SK-N-SH treated with all-trans-retinoic acid at 6 μM for 48 hours (cell line): Measurements from ENCODE around the gene C1QL1.

Source experiments
- ATAC-seq: fragments of 200-7000 bp; cut with Tn5 transposase; 3 replicates; pipeline ENCODE4 v1.9.1; 2020; ENCODE audit warnings: mild to moderate bottlenecking, moderate library complexity
- ARNTL ChIP-seq: fragments of 450-650 bp; formaldehyde crosslinking; IDR thresholded peaks from 2 replicates; pipeline ENCODE4 v1.5.0; 2020; ENCODE audit warnings: low read depth, mild to moderate bottlenecking, moderate library complexity, borderline replicate concordance
- BACH2 ChIP-seq: fragments of 250-450 bp; sonication (Bioruptor Pico); IDR thresholded peaks from 2 replicates; pipeline ENCODE4 v1.9.0; 2021; ENCODE audit warnings: mild to moderate bottlenecking, borderline replicate concordance
- CSDC2 ChIP-seq: fragments of 250-450 bp; sonication (Bioruptor Pico); IDR thresholded peaks from 2 replicates; pipeline ENCODE4 v1.5.0; 2020; ENCODE audit warnings: mild to moderate bottlenecking, moderate library complexity
- CSRNP3 ChIP-seq: fragments of 250-450 bp; sonication (Bioruptor Pico); IDR thresholded peaks from 2 replicates; pipeline ENCODE4 v1.5.1; 2021; ENCODE audit warnings: mild to moderate bottlenecking, moderate library complexity
- ESRRG ChIP-seq: fragments of 250-450 bp; sonication (Bioruptor Pico); IDR thresholded peaks from 2 replicates; pipeline ENCODE4 v1.6.1; 2021; ENCODE audit warnings: mild to moderate bottlenecking
- GLIS3 ChIP-seq: fragments of 250-450 bp; sonication (Bioruptor Pico); IDR thresholded peaks from 2 replicates; pipeline ENCODE4 v1.5.0; 2020; ENCODE audit warnings: mild to moderate bottlenecking, moderate library complexity
- ISL1 ChIP-seq: fragments of 250-450 bp; sonication (Bioruptor Pico); IDR thresholded peaks from 2 replicates; pipeline ENCODE4 v2.1.2; 2022; ENCODE audit warnings: mild to moderate bottlenecking, moderate library complexity
- OSR1 ChIP-seq: fragments of 250-450 bp; sonication (Bioruptor Pico); IDR thresholded peaks from 2 replicates; pipeline ENCODE4 v1.8.0; 2022; ENCODE audit warnings: moderate library complexity, mild to moderate bottlenecking, inconsistent platforms
- PATZ1 ChIP-seq: fragments of 250-450 bp; sonication (Bioruptor Pico); IDR thresholded peaks from 2 replicates; pipeline ENCODE4 v1.8.0; 2020; ENCODE audit warnings: mild to moderate bottlenecking, moderate library complexity, borderline replicate concordance
- POU6F1 ChIP-seq: fragments of 250-450 bp; sonication (Bioruptor Pico); IDR thresholded peaks from 2 replicates; pipeline ENCODE4 v1.8.0; 2021; ENCODE audit warnings: low read depth, mild to moderate bottlenecking, moderate library complexity, borderline replicate concordance
- TCF4 ChIP-seq: fragments of 250-450 bp; sonication (Bioruptor Pico); IDR thresholded peaks from 2 replicates; pipeline ENCODE4 v1.8.0; 2021; ENCODE audit warnings: mild to moderate bottlenecking, moderate library complexity, borderline replicate concordance
- TOX ChIP-seq: fragments of 250-450 bp; sonication (Bioruptor Pico); IDR thresholded peaks from 2 replicates; pipeline ENCODE4 v1.8.0; 2021; ENCODE audit warnings: mild to moderate bottlenecking, moderate library complexity, borderline replicate concordance
- TSHZ2 ChIP-seq: fragments of 250-450 bp; sonication (Bioruptor Pico); IDR thresholded peaks from 2 replicates; pipeline ENCODE4 v1.5.0; 2020; ENCODE audit warnings: mild to moderate bottlenecking, moderate library complexity
- ZC3H10 ChIP-seq: fragments of 250-450 bp; sonication (Bioruptor Pico); IDR thresholded peaks from 2 replicates; pipeline ENCODE4 v1.5.1; 2021; ENCODE audit warnings: mild to moderate bottlenecking, moderate library complexity
- ZNF565 ChIP-seq: fragments of 450-650 bp; formaldehyde crosslinking; conservative IDR thresholded peaks from 2 replicates; pipeline ENCODE4 v1.5.0; 2020; ENCODE audit warnings: low read depth, mild to moderate bottlenecking, moderate library complexity
- ZNF70 ChIP-seq: fragments of 450-650 bp; formaldehyde crosslinking; IDR thresholded peaks from 2 replicates; pipeline ENCODE4 v1.5.0; 2020; ENCODE audit warnings: mild to moderate bottlenecking, moderate library complexity
- TF ChIP-seq, protein P1 (sequence below): fragments of 250-450 bp; sonication (Bioruptor Pico); IDR thresholded peaks from 2 replicates; pipeline ENCODE4 v1.5.1; 2020; ENCODE audit warnings: low read depth, mild to moderate bottlenecking, moderate library complexity

C1QL1 gene

DNA sequence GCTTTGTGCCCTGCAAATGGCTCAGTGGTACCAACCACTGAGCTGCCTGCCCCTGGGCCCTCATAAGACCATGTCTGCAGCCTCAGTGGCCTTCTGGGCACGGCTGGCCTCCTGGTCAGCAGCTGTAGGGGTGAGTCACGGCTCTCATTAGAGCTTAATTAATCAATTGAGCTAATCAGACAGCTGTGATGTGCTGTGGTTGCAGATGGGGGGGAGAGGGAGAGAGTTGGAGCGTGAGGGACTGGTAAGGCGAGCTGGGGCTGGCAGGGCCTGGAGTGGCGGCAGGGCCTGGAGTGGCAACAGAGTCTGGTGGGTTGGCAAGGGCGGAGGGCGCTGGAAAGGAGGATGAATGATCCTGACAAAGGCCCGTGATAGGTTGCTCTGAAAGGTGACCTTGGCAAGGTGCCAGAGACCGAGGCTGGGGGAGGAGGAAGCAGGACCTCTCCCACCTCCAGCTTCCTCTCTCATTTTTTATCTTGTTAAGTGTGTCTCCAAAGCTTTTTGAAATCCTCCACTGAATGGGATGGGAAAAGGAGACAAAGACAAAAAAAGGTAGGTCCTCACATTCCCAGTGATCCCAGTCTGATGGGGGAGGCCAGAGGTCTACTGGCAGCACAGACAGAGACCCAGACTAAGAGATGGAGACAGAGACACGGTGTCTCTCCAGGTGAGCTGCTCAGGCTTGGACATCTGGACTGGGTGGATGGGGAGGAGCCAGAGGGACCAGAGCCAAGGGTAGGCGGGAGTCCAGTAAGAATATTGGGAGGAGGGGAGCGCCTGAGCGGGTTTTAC lies 41.8 kb upstream of the C1QL1 start:
- TF ChIP-seq POU6F1 (CRISPR knock-in tag) = no peak
- TF ChIP-seq ZNF70 (CRISPR knock-in tag) = no peak
- no peak for TF ChIP-seq ESRRG (CRISPR knock-in tag)
- TF ChIP-seq BACH2 (CRISPR knock-in tag) = no peak
- no peak for TF ChIP-seq TCF4 (CRISPR knock-in tag)
- no peak for TF ChIP-seq GLIS3 (CRISPR knock-in tag)
- no peak for TF ChIP-seq ISL1
- TF ChIP-seq TSHZ2 = no peak
- no peak for TF ChIP-seq CSDC2 (CRISPR knock-in tag)
- TF ChIP-seq ZNF565 (CRISPR knock-in tag) = no peak
- no peak for TF ChIP-seq TOX (CRISPR knock-in tag)
- no peak for TF ChIP-seq ZC3H10 (CRISPR knock-in tag)
- TF ChIP-seq, protein P1, sequence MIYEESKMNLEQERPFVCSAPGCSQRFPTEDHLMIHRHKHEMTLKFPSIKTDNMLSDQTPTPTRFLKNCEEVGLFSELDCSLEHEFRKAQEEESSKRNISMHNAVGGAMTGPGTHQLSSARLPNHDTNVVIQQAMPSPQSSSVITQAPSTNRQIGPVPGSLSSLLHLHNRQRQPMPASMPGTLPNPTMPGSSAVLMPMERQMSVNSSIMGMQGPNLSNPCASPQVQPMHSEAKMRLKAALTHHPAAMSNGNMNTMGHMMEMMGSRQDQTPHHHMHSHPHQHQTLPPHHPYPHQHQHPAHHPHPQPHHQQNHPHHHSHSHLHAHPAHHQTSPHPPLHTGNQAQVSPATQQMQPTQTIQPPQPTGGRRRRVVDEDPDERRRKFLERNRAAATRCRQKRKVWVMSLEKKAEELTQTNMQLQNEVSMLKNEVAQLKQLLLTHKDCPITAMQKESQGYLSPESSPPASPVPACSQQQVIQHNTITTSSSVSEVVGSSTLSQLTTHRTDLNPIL (CRISPR knock-in tag) = no peak
- no peak for TF ChIP-seq CSRNP3 (CRISPR knock-in tag)
- TF ChIP-seq ARNTL (CRISPR knock-in tag) = no peak
- TF ChIP-seq PATZ1 (CRISPR knock-in tag) = no peak
- ATAC-seq = no peak

DNA sequence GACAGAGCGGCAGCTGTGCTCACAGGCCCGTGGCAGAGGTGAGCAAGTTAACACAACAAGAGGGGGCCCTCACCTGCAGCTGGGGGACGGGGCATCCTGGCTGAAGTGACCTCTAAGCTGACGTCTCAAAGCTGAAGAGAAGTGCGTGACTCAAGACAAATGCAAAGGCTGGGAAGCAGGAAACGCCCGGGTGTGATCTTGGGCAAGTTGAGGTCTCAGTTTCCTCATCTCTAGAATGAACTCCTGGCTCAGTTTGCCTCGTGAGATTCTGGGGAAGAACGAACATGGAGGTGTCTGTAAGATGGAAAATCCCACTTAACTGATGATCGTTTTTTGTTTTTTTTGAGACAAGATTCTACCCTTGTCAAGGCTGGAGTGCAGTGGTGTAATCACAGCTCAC lies 40.1 kb upstream of the C1QL1 start:
- ATAC-seq = no peak
- TF ChIP-seq POU6F1 (CRISPR knock-in tag) (no peak), TSHZ2 (no peak), ZNF565 (CRISPR knock-in tag) (no peak), CSRNP3 (CRISPR knock-in tag) (no peak), ZC3H10 (CRISPR knock-in tag) (no peak), TOX (CRISPR knock-in tag) (no peak), GLIS3 (CRISPR knock-in tag) (no peak), OSR1 (CRISPR knock-in tag) (no peak), ISL1 (no peak)
